ENCODE results near the gene TOMM70.

DNA sequence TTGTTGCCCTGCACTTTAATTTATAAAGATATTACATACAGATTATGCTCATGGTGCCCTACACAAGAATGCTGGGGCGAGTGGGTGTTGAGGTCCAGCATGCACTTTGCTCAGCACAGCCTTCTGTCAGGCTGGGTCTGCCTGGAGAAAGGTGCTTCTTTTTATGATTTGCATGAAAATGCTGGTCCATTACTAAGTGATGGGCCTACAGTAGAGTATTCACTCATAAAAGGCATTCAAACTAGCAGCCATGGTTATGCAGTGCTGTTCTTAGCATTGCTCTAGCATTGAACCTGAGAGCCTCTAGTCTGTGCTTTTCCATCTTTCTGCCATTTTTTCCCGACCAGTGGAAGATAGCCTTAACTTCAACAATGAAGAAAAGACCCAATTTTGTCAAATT lies 12.7 kb upstream of the TOMM70 start:
- TF ChIP-seq, protein P1, sequence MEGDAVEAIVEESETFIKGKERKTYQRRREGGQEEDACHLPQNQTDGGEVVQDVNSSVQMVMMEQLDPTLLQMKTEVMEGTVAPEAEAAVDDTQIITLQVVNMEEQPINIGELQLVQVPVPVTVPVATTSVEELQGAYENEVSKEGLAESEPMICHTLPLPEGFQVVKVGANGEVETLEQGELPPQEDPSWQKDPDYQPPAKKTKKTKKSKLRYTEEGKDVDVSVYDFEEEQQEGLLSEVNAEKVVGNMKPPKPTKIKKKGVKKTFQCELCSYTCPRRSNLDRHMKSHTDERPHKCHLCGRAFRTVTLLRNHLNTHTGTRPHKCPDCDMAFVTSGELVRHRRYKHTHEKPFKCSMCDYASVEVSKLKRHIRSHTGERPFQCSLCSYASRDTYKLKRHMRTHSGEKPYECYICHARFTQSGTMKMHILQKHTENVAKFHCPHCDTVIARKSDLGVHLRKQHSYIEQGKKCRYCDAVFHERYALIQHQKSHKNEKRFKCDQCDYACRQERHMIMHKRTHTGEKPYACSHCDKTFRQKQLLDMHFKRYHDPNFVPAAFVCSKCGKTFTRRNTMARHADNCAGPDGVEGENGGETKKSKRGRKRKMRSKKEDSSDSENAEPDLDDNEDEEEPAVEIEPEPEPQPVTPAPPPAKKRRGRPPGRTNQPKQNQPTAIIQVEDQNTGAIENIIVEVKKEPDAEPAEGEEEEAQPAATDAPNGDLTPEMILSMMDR (IDR thresholded peaks at IDR 0.05; ENCODE audit: extremely low read depth in 1 of 2, insufficient read depth in 1 of 2, low read depth in 1 of 2, low read length in 2 of 2) = no peak
- TF ChIP-seq FOS (IDR thresholded peaks at IDR 0.05; ENCODE audit: borderline replicate concordance, insufficient read depth, low read length) = no peak

Measured in endothelial cell of umbilical vein (primary cell).